GM18505 (cell line): ENCODE results near the gene ADAMTSL1.

Experiments used
- ATAC-seq: cut with Tn5 transposase; IDR thresholded peaks from one replicate; pipeline ENCODE4 v1.9.1; 2021; ENCODE audit not compliant: unreplicated experiment
- POLR2A ChIP-seq: IDR thresholded peaks from 4 replicates; pipeline ENCODE4 v1.6.1; 2011; ENCODE audit warnings: borderline replicate concordance; ENCODE audit not compliant: insufficient read depth, insufficient read length; ENCODE audit errors: extremely low read depth

ADAMTSL1 gene

GRCh38 chr9:18699764-18700163, 225.8 kb downstream of the ADAMTSL1 start:
- TF ChIP-seq POLR2A = no peak
- ATAC-seq = no peak

GRCh38 chr9:18700714-18701113, 226.8 kb downstream of the ADAMTSL1 start:
- ATAC-seq = no peak
- TF ChIP-seq POLR2A = no peak

- no peak for TF ChIP-seq POLR2A
Observed at GRCh38 chr9:18703151-18703900, 229.4 kb downstream of the ADAMTSL1 start.

GRCh38 chr9:18703901-18704379, 230.0 kb downstream of the ADAMTSL1 start:
- no peak for TF ChIP-seq POLR2A
- ATAC-seq = no peak

More at GRCh38 chr9:18703151-18703900, 229.4 kb downstream of the ADAMTSL1 start:
- no peak for ATAC-seq

GRCh38 chr9:18705796-18706392, 231.9 kb downstream of the ADAMTSL1 start:
- ATAC-seq = no peak
- TF ChIP-seq POLR2A = no peak

GRCh38 chr9:18706648-18707047, 232.7 kb downstream of the ADAMTSL1 start:
- ATAC-seq = no peak
- no peak for TF ChIP-seq POLR2A

- TF ChIP-seq POLR2A = no peak
- no peak for ATAC-seq
Observed at GRCh38 chr9:18707061-18707461, 233.1 kb downstream of the ADAMTSL1 start.

- TF ChIP-seq POLR2A = no peak
- no peak for ATAC-seq
Observed at GRCh38 chr9:18707489-18708205, 233.7 kb downstream of the ADAMTSL1 start.

GRCh38 chr9:18708429-18708828, 234.5 kb downstream of the ADAMTSL1 start:
- no peak for TF ChIP-seq POLR2A
- ATAC-seq = no peak

- ATAC-seq = no peak
- no peak for TF ChIP-seq POLR2A
Observed at GRCh38 chr9:18710065-18710464, 236.1 kb downstream of the ADAMTSL1 start.

- ATAC-seq = no peak
- TF ChIP-seq POLR2A = no peak
Observed at GRCh38 chr9:18717759-18718158, 243.8 kb downstream of the ADAMTSL1 start.

- no peak for ATAC-seq
- TF ChIP-seq POLR2A = no peak
Observed at GRCh38 chr9:18718393-18718792, 244.4 kb downstream of the ADAMTSL1 start.

GRCh38 chr9:18718932-18719331, 245.0 kb downstream of the ADAMTSL1 start:
- no peak for ATAC-seq
- no peak for TF ChIP-seq POLR2A
